Pulmonary artery endothelial cell (primary cell): ENCODE results near the gene LDLRAD4. TPM values are rescaled to one million over a fixed set of nuclear protein-coding genes. Genes with fewer than 3 reads are reported as not detected.

Experiments used
- DNase-seq: peaks from one replicate; pipeline ENCODE4 v3.0.0-alpha.2; 2011; ENCODE audit warnings: low read depth, low spot score
- total RNA-seq: library from RNA; depleted of rRNA; stranded (reverse); fragments of >200 nt; gene quantifications from 2 replicates; pipeline ENCODE4 v1.2.3, GENCODE V29; 2014

The LDLRAD4 gene
- total RNA-seq, 1 donor from 2014 or later, result 1.5 TPM

DNA sequence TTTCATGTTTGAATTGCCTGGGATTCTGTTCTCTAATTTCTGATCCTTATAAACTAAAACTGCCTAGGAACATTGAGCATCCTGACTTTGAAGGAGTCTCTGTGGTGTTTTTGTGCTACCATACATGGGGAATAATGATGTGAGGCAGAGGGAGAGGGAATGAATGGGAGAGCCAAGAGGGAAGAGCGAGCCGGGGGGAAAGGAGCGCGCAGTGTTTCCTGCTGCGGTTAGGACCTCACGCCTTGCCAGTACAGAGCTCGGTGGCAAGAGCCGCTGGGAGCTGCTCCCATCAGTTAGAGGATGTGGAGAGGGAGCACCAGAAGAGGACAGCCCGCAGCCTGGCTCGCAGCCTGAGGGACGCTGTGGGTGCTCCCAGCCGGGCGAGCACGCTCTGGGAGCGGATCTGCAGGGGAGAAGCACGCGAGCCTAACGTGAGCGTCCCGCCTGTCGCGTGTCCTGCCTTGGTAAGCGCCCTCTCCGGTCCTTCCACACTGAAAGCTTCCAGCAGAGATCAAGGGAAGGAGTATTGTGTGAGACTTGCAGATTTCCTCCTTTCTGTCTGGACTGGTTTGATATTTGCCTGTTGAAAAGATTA is 393.1 kb downstream of the LDLRAD4 start:
- no peak for DNase-seq

DNA sequence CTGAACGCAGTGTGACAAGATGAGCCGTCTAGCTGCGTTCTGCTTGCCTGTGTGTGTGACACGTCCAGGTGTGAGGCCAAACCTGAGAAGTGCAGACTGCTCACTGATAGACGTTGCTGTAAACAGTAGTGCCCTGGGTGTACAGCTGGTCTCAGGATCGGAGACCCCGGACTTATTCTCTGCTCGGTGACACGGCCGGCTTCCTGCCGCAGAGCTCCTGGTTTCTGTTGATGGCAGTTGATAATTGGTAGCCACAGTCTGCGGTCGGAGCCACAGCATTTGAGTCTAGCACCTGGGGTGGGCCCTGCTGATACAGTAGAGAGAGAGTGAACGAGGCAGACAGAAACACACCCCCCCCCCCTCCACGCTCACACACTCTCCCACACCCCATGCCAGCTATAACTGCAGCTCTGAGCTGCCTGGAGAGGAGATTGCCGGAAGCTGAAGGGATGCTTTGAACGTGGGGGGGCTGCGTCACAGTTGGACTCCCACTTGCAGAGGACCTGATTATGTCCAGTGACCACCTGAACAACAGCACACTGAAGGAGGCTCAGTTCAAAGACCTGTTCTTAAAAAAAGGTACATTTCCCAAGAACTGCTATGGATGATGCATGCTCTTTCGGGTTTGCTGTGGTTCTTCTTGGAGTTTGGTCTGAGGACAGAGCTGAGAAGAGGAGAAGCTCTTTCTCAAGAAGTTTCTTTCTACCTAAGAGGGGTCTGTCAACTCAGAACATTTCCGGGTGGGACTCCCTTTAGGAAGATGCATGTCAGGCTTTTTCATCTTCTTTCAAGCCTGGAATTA is 393.8 kb downstream of the LDLRAD4 start:
- no peak for DNase-seq

DNA sequence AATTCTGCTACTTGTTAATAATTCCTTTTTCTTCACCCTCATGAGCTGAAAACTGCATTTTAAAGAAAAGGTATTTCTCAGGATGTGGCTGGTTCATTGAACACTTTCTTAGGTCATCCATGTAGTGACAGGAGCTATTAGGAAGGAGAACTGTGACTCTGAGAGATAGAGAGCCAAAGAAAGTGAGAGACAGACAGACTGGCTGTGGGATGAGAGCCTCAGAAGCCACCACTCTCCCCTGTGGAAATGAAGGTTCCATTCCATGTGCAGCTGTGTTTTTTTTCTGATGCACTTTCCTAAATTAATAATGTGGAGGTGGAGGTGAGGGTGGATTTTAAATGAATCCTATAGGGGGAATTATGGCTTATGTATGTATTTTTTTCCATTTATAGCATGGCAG is 394.5 kb downstream of the LDLRAD4 start:
- DNase-seq, result no peak

DNA sequence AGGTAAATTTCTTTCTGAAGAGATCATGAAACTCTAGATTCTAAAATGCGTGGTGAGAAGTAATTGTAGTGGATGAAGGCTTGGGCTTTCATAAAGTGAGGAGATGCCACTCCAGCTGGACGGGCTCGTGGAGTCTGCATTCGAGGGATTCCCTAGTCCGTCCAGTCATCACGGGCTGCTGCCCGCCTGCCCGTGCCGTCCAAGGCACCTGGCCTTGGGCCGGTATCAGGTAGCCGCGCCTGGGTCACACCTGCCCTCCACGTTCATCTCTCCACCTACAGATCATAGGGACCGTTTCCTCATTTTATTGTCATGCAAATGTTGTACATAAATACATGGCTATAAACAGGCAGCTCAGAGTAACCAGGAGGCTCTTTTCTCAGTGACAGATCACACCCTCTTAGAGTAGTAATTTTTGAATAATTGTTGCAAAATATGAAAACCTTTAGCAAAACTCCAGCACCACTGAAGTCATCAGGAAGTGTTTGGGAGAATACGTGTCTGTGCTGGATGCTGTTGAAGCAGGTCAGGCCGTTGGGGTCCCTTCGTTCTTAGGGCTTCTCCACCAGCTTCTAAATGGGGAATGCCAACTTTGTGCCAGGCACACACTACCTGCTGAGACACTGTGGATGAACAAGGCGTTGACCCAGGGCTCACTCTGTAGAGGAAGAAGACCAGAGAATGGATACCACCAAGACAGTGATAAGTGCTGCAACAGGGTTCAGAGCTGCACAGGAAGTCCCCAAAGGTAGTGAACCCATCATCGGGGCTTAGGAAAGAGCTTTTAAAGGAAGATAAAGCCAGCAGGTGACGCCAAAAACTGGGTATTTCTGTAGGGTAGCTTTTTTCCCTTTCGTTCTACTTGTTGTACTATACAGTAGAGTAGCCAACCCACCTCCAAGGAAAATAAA is 395.3 kb downstream of the LDLRAD4 start:
- no peak for DNase-seq

DNA sequence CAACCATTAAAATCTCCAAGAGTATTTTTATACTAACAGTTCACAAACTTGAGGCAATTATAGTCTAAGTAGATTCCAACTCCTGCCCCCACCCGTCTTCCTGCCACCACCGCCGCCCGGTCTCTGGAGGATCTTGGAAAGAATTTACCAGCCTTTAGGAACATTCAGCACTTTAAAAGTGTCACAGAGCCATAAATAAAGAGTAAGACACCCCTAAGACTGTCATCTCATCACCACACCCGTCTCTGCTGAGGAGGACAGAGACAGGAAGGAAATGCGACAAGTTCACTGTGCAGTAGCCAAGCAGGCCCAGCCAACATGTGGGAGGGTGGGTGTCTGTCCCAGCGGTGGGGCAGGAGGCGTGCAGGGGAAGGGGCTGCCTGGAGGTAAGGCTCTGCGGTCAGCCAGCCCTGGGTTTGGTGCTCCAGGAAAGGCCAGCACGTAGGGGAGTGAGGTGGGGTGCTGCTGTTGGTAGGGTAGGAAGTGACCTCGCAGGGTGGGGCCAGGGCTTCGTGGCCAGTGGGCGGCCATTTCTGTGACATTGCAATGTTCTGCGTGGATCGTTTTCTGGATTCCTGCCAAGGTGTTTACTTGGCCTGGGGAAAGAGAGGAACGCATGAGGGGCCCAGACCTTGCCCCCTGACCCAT is 396.2 kb downstream of the LDLRAD4 start:
- DNase-seq, result no peak

DNA sequence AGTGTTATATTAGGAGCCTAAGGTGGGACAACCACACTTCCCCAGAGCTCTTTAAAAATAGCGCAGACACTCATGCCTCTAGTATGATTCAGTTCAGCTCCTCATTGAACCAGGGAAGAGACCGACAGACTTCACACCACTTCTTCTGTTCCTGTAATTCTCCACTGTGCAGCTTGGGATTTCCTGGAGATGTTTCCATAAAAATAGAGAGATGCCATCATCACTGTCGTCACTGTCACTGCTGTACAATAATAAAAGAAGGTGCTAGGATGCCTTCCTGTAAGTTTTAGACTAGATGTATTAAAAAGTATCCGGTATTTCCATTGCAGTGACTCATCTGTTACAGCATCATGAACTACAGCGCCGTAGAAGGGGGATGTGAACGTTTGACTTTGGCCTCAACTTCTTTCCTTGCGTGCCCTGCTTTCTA is 396.9 kb downstream of the LDLRAD4 start:
- no peak for DNase-seq

DNA sequence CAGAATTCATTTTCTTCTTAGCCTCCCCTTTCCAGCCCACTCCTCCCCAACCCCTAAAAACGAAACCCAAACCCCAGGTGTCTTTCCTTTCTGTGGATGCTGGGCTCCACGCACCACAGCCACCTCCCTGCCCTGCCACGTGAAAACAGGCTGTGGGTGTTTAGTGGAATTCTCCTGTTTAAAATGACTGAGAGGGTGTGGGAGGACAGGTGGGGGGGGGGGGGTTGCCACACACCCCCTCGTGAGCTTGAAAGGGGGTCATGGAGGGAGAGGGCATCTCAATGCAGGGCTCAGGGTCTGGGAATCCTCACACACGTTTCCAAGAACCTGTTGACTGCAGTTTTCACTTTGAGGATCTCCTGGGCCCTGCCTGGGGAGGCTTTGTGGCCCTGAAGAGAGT is 397.5 kb downstream of the LDLRAD4 start:
- no peak for DNase-seq

DNA sequence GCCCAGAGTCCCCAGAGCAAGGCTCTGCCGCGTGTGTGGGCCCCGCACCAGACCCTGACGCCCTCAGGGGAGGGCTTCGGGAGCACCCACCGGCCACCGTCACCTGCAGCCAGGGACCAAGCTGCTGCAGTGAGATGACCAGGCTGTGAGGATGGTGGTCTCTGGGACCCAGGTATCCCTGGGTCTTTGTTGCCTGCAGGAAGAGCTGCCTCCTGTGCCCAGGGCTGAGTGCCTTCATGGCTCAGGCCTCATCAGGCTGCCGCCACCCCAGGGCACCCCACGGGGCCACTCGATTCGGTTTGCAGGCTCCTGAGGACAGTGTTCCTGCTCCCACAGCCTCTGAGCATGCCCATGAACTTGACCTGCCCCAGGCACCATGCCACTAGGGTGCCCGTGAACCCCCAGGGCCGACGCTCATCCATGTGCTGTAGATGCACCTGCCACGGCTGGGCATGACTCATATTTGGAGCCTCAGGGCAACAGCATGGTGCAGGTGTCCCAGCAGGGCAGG is 398.0 kb downstream of the LDLRAD4 start:
- DNase-seq, result no peak

DNA sequence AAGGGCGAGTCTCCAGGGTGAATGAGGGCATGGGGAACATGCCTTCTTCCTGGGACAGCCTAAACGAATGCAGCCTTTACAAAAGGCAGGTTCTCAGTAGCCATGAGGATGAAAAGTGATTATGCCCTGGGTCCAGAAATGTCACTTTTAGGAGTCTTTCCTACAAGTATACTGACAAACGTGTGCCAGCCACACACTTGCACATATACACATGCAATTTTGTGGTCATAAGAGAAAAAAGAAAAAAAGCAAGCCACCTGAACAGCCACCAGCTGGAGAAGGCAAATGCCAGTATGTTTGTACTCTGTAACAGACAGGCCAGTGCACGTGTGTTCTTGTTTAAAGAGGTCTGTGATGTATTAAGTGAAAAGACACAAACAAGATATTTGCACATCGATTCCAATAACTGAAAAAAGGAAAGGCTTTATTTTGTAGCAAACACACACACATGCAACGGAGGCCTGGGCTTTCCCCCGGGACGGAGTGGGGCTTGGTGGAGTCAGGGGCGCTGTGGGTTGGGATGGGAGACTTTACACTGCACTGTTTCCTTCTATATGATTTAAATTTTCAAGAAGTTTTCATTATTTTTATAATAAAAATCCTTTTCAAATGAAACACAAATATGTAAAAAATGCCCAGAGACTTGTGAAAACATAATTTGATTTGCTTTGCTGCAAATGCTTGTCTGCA is 399.4 kb downstream of the LDLRAD4 start:
- no peak for DNase-seq

DNA sequence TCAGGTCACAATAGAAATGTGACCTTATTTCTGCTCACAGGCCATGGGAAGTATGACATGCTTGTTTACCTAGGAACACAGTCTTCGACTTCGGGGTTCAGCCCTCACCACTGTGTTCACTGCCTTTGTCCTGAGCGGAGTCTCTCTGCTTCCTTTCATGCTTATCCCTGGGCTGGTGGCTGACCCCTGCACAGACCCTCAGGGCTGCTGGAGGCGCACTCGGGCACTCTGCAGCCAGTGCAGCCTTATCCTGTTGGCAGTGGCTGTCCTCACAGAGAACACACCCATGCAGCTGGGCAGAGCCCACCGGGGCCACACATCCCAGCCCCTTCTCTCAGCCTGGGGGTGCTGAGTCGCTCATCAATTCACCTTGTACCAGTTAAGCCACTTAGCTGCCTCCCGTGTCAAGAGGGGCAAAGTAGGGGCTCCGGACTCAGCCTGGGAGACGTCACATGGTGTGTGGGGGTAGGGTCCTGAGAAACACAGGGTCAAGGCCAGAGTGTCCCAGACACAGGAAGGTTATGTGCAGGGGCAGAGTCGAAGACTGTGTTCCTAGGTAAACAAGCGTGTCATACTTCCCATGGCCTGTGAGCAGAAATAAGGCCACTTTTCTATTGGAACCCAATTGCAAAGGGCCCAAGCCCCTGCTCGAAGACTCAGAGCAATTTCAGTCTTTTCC is 400.3 kb downstream of the LDLRAD4 start:
- no peak for DNase-seq

DNA sequence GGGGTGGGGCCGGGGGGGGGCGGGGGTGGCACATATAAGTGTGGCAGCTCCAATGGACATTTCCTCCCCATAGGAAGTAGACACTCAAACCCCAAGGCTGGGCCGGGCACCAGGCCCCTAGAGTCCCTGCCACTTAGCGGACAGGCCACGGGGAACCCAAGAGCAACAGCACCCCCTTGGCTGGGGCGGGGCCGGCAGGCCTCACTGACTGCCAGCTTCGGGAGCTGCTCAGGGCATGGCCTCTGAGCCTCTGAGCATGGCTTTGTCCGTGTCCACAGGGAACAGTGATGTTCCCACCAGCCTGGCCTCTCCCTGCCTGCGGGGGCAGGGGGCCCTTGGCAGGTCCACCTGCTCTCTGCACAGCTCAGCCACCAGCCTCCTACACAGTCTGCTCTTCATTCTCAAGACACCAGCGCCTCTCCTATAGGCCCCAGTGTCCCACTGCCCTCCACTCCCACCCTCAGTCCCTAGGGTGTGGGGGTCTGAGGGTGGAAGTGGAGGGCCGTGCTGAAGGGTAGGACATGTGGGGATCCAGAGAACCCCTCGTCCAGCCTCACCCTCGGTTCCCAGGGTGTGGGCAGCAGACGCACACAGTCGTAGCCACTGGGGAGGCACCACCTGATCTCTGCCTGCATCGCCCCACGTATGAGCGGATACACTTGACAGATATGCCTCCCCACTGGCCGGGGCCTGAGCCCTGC is 401.1 kb downstream of the LDLRAD4 start:
- DNase-seq, result no peak

DNA sequence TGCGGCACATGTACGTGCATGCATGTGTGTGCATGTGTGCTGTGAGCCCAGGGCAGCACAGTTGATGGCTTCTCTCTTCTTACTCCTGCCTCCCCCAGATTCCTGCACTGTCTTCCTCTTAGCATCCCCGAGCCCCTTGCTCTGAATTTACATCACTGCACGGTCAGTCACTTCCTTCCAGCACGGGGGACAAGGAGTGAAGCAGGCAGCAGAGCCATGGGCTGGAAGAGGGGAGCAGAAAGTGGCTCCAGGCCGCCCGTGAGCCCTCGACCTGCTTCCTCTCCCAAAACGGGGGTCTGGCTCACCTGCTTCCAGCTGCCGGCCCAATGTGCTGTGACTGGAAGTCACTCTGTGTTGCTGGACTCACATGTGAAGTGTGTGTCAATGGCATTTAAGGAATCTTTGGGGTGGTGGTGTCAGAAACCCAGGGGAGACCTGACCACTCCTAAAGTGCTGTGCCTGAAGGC is 401.7 kb downstream of the LDLRAD4 start:
- DNase-seq, result no peak

DNA sequence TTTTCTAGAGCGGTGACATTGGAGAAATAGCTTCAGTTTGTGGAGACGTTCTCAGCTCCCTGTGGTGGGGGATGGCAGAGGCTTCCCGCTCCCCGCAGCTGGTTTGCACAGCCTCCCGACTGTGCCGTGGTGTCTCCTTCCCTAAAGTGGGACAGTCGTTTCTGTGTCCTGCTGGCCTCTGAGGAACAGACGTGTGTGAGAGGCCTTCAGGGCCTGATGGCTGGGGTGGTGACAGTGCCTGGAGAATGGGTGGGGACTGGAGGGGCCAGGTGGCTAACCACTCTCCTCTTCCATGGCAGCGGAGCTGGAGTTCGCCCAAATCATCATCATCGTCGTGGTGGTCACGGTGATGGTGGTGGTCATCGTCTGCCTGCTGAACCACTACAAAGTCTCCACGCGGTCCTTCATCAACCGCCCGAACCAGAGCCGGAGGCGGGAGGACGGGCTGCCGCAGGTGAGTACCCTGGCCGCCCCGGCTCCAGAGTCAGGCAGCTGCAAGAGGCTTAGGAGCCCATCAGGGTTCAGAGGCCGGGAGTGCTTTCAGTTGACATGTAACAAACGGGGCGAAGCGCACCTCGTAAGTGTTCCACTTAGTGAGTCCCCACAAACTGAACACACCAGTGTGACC is 402.4 kb downstream of the LDLRAD4 start:
- DNase-seq, result no peak

DNA sequence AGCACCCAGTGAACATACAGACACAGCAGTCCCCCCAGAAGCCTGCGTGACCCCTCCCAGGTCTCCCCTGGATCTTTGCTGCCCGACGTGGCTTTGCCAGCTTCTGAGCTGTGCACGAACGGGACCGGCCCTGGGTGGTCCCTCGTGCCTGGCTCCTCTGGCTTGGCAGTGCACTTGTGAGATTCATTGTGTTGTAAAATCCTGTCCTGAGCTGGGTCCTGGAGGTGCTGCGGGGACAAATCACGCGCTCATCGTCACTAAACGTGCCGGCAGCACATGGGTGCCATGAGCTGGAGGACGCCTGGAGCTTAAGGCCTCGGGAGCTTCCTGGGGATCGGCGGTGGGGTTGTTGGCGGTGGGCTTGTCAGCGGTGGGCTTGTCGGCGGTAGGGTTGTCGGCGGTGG is 402.9 kb downstream of the LDLRAD4 start:
- no peak for DNase-seq

DNA sequence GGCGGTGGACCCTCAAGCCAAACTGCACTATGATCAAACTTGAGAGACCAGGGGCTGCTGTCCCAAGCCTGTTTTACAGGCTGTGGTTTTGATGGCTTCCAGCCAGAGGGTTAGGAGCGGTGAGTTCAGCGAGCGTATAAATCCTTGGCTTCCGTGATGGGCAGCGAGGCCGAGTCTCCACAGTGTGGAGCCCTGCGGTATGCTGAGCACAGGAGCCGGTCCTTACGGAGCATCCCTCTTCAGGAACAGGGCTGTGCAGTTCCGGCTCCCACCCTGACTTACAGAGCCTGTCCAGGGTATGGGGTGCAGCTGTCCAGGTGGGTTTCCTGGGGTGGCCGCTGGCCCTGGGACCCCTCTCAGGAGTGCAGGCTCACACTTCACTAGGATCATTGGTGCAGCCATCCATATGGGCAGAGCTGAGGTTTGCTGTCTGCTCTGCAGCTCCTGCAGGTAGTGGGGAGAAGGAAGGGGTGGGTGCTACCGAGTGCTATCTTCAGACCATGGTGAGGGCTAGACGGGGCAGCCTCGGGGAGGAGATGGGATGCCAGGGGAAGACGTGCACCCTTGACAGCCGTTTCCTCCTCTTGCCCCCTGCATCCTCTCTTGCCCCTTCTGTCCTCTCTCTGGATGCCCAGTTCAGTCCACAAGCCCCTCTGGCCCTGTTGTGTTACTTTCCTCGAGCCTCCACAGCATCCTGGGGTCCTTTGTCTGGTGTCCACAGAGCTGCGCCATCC is 403.5 kb downstream of the LDLRAD4 start:
- no peak for DNase-seq

DNA sequence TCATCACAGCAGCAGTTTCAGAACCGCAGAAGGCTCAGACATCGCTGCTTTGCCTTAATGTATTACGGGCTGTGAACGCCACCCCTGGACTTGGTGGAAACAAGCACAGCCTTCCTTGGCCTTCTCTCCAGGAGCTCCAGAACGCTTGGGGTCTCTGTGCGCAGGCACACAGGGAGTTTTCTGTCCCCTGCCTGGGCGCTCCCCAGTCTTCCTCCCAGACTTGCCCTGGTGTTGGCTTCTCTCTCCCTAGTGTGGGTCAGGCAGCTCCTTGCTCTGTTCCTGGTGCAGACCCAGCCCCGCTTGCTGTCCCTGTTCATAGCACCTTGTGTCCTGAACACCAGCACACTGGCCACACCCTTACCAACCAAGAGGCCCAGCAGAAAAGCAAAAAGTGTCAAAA is 404.2 kb downstream of the LDLRAD4 start:
- DNase-seq, result no peak

DNA sequence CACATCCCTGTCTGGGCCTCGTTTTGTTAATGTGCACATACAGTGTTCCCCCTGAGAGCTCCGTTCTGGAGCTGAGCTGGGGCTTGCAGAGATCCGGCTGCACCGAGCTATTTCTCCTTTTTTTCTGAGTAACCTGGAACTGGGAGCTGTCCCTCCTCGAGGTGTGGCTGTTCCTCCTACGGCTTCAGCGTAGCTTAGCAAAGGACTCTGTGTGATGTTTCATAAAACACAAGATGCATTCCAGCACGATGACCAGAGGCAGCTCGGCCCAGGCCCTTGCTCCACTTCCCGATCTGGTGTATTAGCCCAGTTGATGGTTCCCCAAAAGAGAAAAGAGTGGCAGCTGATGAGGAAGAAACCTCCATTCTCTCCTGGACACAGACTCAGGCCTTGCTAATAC is 404.8 kb downstream of the LDLRAD4 start:
- DNase-seq, result no peak

DNA sequence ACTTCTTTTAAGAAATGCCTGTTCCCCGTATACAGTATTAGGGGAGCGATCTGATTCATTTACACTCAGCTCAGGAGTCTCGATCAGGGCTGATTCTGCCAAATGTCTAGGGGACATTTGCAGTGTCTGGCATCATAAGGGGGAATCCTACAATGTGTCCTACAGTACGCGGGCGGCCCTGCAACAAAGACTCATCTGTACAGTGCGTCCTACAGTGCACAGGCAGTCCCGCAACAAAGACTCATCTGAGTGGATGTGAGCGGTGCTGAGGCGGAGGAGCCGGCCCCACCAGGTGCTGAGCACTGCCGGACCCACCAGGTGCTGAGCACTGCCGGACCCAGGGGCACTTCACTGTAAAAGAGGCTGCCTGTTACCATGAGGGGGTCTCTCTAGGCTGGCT is 405.3 kb downstream of the LDLRAD4 start:
- no peak for DNase-seq
